GM21576 (cell line): ENCODE data around the gene INSL3.
"Not testable (repeated sequence)": the region's sequence is repeated elsewhere in the genome, so short reads cannot be mapped to it uniquely, and the experiment has no call there.

ENCODE experiments used
- ATAC-seq: cut with Tn5 transposase; IDR thresholded peaks from one replicate; pipeline ENCODE4 v1.9.1; 2021; ENCODE audit warnings: mild to moderate bottlenecking, moderate library complexity; ENCODE audit not compliant: unreplicated experiment

The INSL3 gene

DNA sequence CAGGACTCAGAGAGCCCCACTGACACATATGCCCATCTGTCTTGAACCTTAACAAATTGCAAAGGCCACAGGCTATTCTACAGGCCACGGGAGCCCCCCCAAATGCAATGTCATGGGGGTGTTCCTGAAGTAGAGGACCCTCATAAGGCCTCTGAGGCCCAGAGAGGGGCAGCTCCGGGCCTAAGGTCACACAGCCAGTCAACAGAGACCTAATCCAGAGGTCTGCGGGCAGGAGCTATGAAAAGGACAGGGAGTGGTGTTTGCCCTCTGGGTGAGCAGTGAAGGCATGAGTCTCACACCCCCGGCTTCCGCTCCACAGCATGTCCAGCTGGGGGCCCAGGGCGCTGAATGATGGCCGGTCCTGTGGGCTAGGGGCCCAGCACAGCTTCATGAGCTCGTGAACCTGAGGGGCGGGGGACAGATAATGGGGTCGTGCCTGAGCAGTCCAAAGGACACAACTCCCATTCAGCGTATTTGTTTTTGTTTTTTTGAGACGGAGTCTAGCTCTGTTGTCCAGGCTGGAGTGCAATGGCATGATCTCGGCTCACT is 5.3 kb upstream of the INSL3 start:
- no peak for ATAC-seq

DNA sequence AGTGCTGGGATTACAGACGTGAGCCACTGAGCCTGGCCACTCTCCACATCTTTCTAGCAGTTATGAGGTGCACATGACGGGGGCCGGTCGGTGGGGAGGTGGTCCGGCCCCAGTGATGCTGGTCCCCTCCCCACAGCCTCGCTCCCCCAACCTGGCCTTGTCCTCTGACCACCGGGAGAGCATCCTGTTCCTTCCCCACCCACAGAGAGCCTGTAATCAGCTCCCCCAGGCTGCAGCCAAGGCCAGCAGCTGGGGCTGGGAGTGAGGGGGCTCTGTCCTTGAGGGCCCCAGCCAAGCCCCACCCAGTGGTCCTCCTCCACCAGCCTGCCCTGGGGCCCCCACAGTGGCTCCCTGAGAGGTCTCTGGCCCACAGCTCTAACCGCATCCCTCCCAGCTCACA is 3.0 kb upstream of the INSL3 start:
- no peak for ATAC-seq

DNA sequence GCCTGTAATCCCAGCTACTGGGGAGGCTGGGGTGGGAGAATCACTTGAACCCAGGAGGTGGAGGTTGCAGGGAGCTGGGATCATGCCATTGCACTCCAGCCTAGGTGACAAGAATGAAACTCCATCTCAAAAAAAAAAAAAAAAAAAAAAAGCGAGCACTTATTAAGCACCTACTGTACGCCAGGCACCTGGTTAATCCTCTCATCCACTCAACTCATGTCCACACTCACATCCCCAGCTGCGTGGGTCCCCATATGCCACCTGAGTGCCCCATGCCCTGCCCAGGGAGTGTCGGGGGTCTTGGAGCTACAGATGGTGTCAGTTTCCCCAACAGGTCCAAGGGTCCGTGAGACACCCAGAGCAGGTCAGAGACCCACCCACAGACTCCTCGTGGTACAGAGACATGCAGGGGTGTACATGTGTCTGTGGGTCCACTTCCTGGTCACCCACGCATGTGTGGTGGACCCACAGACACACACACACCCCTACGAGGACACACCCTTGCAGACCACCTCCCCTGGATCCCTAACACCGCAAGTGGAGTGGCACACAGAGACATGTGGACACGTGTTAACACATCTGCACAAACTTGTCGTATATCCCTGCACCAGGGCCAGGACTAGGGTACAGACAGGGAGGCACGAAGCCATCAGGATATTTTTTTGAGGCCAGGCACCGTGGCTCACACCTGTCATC is 3.5 kb downstream of the INSL3 start:
- no peak for ATAC-seq

DNA sequence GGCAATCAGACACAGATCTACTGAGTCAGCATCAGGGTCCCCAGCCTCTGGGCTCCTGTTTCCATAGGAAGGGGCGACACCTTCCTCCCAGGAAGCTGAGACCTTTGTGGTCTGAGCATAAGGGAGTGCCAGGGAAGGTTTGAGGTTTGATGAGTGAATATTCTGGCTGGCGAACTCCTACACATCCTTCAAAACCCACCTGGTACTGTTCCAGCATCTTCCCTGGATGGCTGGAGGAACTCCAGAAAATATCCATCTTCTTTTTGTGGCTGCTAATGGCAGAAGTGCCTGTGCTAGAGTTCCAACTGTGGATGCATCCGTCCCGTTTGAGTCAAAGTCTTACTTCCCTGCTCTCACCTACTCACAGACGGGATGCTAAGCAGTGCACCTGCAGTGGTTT is 9.2 kb downstream of the INSL3 start:
- no peak for ATAC-seq

DNA sequence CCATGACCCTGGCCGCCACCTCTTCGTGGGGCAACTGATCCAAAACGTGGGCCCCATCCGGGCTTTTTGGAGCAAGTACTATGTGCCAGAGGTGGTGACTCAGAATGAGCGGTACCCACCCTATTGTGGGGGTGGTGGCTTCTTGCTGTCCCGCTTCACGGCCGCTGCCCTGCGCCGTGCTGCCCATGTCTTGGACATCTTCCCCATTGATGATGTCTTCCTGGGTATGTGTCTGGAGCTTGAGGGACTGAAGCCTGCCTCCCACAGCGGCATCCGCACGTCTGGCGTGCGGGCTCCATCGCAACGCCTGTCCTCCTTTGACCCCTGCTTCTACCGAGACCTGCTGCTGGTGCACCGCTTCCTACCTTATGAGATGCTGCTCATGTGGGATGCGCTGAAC is 9.6 kb downstream of the INSL3 start:
- no peak for ATAC-seq

DNA sequence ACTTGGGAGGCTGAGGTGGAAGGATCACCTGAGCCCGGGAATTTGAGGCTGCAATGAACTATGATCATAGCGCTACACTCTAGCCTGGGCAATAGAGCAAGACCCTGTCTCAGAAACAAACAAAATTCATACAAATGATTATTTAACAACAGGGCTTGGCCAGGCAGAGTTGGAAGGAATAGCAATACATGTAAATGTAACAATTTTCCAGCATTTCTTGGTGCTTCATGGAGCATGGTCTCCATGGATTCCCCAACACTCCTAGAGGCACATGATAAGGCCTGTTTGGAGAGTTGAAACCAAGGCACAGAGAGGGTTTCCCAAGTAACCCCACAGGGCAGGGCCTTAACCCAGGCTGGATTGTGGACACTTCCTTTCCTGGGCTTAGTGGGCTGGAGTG is 10.2 kb downstream of the INSL3 start:
- no peak for ATAC-seq

DNA sequence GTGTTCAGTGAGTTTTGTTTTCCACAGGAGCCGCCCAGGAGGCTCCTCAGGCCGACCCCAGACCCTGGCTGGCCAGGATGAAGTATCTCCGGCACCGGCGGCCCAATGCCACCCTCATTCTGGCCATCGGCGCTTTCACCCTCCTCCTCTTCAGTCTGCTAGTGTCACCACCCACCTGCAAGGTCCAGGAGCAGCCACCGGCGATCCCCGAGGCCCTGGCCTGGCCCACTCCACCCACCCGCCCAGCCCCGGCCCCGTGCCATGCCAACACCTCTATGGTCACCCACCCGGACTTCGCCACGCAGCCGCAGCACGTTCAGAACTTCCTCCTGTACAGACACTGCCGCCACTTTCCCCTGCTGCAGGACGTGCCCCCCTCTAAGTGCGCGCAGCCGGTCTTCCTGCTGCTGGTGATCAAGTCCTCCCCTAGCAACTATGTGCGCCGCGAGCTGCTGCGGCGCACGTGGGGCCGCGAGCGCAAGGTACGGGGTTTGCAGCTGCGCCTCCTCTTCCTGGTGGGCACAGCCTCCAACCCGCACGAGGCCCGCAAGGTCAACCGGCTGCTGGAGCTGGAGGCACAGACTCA is 13.5 kb downstream of the INSL3 start:
- no peak for ATAC-seq

DNA sequence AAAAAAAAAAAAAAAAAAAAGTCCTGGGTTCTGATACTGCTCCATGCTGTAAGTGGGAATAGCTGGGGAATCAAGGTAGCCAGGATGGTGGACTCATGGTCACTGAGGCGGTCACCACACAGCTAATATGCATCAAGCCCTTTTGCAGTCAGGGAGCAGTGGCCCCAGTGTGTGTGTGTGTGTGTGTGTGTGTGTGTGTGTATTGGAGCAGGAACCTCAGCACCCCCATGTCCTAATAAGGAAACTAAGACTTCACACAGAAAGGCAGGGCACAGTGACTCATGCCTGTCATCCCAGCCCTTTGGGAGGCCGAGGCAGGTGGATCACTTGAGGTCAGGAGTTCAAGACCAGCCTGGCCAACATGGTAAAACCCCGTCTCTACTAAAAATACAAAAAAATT is 14.4 kb downstream of the INSL3 start:
- ATAC-seq, result no peak

DNA sequence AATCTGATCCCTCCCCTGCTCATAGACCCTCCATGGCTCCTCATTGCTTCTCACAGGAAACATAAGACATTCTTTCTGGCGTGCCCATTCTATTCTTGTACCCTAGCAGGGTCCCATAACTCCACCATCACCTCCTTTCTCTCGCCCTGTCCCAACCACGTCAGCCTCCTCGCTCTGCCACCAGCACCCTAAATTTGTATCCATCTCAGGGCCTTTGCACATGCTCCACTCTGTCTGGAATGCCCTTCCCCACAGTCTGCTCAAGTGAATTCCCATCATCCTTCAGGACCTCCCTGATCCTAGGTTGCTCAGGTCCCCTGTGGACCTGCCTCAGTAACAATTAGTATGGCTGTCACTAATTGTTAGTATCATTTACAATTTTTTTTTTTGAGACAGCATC is 15.9 kb downstream of the INSL3 start:
- ATAC-seq, result no peak

DNA sequence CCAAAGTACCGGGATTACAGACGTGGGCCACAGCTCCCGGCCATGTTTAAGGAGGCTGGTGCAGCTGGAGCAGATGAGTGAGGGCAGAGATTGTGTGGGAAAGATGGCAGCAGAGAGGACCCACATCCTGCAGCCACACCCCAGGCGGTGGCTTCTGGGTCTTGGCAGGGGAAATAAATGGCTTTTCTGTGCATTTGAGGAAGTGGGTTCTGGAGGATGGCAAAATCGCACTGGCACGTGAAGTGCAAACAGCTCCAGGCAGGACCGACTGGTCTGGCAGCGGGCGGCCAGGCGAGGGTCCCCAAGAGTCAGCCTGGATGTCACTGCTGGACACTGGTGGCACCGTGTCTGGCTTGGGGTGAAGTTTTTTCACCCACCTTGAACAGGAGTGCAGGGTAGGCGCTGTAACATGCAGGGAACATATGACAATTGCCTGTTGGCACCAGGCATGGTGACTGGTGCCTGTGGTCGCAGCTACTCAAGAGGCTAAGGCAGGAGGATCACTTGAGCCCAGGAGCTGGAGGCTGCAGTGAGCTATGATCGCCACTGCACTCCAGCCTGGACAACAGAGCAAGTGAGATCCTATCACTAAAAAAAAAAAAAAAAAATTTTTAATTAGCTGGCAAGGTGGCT is 17.9 kb downstream of the INSL3 start:
- ATAC-seq, result no peak

DNA sequence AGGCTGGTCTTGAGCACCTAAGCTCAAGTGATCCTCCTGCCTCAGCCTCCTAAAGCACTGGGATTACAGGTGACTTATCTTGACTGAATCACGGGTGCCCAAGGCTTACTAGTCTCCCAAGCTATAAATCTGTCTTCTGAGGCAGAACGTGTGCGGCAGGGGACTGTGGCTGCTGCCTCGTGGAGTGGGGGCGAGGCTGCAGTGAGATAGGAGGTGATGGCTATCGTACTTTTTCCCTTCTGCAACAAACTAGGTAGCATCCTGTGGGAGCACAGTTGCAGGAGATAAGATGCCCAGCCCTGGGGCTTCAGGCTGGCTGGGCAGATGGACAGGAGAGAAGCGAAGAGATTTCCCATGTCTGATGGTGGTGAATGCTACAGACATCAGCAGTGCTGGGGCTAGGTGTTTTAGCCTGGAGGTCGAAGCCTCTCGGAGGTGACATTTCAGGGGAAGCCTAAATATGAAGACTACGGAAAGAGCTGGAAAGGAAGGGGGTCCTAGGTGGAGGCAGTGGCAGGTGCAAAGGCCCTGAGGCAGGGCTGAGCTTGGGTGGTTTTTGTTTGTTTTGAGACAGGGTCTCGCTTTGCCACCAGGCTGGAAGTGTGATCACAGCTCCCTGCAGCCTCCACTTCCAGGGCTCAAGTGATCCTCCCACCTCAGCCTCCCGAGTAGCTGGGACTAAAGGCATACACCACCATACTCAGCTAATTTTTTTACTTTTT is 19.0 kb downstream of the INSL3 start:
- no peak for ATAC-seq

DNA sequence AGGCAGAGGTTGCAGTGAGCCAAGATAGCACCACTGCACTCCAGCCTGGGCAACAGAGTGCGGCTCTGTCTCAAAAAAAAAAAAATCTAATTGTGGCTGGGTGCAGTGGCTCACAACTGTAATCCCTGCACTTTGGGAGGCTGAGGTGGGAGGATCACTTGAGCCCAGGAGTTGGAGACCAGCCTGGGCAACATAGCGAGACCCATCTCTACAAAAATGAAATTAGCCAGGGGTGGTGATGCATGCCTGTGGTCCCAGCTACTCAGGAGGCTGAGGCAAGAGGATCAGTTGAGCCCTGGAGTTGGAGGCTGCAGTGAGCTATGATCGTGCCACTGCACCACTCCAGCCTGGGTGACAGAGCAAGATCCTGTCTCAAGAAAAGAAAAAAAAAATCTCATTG is 22.7 kb downstream of the INSL3 start:
- ATAC-seq, result not testable (repeated sequence)

DNA sequence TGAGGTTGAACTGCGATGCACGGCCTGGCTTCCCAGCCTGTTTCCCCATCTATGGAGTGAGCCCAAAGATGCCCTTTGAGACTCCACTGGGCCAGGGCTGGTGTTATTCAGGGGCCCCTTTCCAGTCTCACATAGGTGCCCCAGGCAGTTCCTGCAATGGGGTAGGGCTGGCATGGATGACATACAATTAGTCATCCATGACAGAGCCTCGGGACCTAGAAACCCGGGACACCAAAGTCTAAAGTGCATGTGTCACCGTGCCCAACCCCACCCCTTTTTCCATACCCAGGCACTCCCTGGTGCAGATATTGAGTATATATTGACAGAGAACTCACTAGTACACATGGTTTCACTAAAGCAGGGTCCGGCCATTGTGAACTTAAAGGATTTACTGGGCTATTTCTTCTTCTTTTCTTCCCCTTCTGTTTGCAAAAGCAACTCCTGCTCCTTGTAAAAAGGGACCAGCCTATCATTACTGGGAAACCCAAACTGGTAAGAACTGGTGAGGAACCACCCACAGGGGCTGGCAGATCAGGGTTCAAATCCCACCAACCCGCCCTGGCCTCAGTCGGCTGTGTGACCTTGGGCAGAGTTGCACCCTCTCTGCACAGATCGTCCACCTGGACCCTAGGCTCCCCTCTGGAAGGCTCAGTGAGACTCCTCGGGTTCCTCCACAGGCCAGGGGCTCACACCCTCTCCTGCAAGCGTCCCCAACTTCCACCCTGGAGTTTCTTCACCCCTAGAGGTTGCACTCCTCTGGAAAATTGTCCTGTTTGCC is 23.7 kb downstream of the INSL3 start:
- no peak for ATAC-seq

DNA sequence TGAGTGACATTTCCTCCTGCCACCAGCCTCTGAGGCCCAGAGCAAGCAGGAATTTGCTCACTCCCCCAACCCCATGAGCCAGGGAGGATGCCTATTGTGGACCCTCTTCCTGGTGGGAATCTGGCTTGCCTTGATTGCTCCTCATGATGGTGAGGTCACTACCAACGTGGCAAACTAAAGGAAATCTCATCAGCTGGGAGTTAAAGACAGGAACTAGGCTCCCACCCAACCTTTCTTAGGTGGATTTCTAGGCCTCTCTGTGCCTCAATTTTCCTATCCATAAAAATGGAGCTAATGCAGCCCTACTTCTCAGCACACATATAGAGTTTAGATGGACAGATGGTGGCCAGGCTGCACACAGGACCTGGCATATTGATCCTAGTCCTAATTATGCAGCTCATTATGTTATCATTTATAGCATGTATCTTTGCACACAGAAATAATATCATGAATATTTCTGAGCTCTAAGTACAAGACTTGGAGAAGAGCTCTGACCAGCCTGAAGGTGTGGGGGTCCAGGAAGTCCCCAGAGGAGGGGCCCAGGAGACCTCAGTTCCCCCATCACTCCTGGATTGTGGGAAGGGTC is 24.4 kb downstream of the INSL3 start:
- ATAC-seq, result no peak

DNA sequence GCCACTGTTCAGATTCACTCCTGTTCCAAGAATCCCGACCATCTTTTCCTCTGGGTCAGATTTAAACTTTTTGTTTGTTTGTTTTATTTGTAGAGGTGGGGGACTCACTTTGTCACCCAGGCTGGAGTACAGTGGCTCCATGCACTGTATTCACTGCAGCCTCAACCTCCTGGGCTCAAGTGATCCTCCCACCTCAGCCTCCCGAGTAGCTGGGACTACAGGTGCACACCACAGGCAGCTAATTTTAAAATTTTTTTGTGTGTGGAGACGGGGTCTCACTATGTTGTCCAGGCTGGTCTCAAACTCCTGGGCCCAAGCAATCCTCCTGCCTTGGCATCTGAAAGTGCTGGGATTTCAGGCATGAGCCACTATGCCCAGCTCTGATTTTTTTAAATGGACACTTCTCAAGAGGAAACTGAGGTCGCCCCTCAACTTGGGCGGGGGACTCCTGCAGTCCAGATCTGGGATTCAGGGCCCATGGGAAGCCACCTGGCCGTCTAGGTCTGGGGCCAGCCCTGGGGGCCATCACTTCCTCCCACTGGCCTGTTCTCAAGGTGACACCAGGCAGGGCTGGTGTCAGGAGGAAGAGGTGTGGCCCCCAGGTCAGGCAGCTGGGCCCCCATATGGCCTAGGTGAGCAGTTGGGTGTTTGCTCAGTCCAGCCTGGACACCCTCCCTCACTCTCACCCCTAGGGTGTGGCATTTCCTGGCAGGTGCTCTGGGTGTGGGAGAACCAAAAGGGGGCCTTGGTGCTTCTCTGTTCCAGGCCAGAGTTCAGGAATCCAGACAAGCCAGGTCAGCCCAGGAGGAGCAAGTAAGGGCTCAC is 25.1 kb downstream of the INSL3 start:
- no peak for ATAC-seq

DNA sequence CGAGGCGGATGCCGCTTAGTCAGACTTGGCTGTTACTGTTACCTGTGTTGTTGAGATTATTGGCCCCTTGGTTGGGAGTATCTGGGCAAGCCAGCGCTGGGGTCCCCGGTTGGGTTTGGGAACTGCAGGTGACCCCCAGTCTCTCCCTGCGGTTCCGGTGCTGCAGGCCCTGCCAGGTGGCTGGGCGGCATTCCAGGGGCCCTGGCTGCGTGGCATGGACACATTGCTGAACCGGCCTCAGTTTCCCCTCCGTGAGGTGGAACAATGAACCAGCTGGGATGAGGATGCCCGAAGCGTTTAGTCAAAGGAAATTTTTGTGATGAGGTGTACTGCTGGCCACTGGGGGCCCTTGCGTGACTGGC is 25.8 kb downstream of the INSL3 start:
- ATAC-seq, result no peak

DNA sequence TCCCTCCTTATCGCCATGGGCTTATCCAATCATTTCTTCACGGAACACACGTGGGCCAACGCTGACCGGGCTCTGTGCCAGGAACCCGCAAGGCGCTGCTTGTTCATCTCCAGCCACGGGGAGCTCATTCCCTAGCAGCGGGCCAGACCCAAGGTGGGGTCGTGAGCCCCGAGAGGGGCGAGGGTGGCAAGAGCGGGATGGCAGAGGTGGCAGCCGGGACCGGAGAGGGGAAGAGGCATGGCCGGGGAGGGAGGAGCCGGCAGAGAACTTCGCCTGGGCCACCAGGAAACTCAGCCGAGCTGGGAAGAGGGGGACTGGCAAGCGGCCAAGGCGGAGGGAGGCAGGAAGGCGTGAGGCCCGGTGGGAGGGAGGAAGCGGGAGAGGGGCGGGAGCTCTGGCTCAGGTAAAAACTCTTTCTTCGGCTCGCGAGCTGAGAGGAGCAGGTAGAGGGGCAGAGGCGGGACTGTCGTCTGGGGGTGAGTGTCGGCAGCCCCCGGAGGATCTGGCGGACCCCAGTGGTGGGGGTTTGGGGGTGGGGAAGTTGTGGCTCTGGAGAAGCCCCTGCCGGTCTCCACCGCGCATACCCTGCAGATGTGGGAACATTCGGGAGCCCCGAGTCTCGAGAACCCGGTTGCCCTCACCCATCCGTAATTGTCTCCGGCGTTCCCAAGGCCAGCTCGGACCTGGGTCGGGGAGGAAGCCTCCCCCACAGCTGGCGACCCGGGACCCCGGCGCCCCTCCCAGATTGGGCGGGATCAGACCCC is 26.4 kb downstream of the INSL3 start, which contains the start of gene B3GNT3:
Gene B3GNT3, plus strand, starts transcription at position 408 of the 764 bp plus-strand sequence. CDS start 12,670 bp downstream, outside the sequence.
- ATAC-seq, result no peak

DNA sequence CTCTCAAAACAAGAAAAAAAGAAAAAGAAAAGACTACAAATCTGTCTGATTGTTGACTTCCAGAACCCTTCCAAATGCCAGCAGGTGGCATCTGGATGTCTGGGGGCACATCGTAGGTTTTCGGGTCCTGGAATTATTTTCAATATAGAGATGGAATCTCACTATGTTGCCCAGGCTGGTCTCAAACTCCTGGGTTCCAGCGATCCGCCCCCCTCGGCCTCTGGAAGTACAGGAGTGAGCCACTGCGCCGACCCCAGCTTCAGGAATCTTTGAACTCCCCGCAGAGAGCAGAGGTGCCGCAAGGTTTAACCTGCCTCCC is 26.9 kb downstream of the INSL3 start:
- no peak for ATAC-seq
